GM23338 (cell line): ENCODE results near the gene MAP3K21. TPM values are rescaled to one million over a fixed set of nuclear protein-coding genes. Genes with fewer than 3 reads are reported as not detected.

Source experiments
- ATAC-seq: fragments of 200-7000 bp; cut with Tn5 transposase; 3 replicates; pipeline ENCODE4 v1.9.1; 2020
- DNase-seq: peaks from one replicate; pipeline ENCODE4 v3.0.0-alpha.2; 2015; ENCODE audit warnings: low spot score
- H2AFZ ChIP-seq: fragments of 200-600 bp; sonication (generic); 2 replicates; pipeline ENCODE4 v1.8.0; 2016; ENCODE audit warnings: antibody characterized with exemption, mild to moderate bottlenecking, moderate library complexity
- H3F3A ChIP-seq: fragments of 200-600 bp; sonication (generic); replicated peaks from 2 replicates; pipeline ENCODE4 v1.8.0; 2017; ENCODE audit warnings: antibody characterized with exemption, mixed run types, low read depth
- H3K27ac ChIP-seq: fragments of 200-600 bp; sonication (generic); 2 replicates; pipeline ENCODE4 v1.6.1; 2016; ENCODE audit warnings: low read depth
- H3K27me3 ChIP-seq: fragments of 200-600 bp; sonication (generic); 2 replicates; pipeline ENCODE4 v1.8.0; 2016; ENCODE audit warnings: mild to moderate bottlenecking, mixed run types, moderate library complexity; ENCODE audit not compliant: insufficient read depth
- H3K36me3 ChIP-seq: fragments of 200-600 bp; sonication (generic); 2 replicates; pipeline ENCODE4 v1.8.0; 2016; ENCODE audit warnings: mild to moderate bottlenecking; ENCODE audit not compliant: insufficient read depth
- H3K4me1 ChIP-seq: fragments of 200-600 bp; sonication (generic); 2 replicates; pipeline ENCODE4 v1.8.0; 2016; ENCODE audit warnings: mild to moderate bottlenecking, moderate library complexity; ENCODE audit not compliant: insufficient read depth
- H3K4me2 ChIP-seq: fragments of 200-600 bp; sonication (generic); 2 replicates; pipeline ENCODE4 v1.7.1; 2017; ENCODE audit warnings: mixed run types
- H3K4me3 ChIP-seq: fragments of 200-600 bp; sonication (generic); 2 replicates; pipeline ENCODE4 v1.6.1; 2016; ENCODE audit warnings: mixed run types
- H3K79me2 ChIP-seq: fragments of 200-600 bp; sonication (generic); replicated peaks from 2 replicates; pipeline ENCODE4 v1.8.0; 2017; ENCODE audit warnings: mild to moderate bottlenecking; ENCODE audit not compliant: insufficient read depth
- H3K9me2 ChIP-seq: fragments of 200-600 bp; sonication (generic); 2 replicates; pipeline ENCODE4 v1.8.0; 2017; ENCODE audit not compliant: insufficient read depth
- H4K20me1 ChIP-seq: fragments of 200-600 bp; sonication (generic); replicated peaks from 2 replicates; pipeline ENCODE4 v1.8.0; 2017; ENCODE audit warnings: mild to moderate bottlenecking; ENCODE audit not compliant: insufficient read depth
- H3K27ac Mint-ChIP-seq: 2 replicates; pipeline ENCODE4 v1.8.0; 2020; ENCODE audit warnings: inconsistent platforms, mild to moderate bottlenecking, moderate library complexity, mixed read lengths
- H3K27me3 Mint-ChIP-seq: 3 replicates; pipeline ENCODE4 v1.8.0; 2022; ENCODE audit warnings: low read depth, mild to moderate bottlenecking, moderate library complexity, mixed read lengths, inconsistent platforms; ENCODE audit not compliant: insufficient read depth, poor library complexity
- H3K36me3 Mint-ChIP-seq: 3 replicates; pipeline ENCODE4 v1.8.0; 2021; ENCODE audit warnings: low read depth, mild to moderate bottlenecking, inconsistent platforms, moderate library complexity, mixed read lengths
- H3K4me1 Mint-ChIP-seq: 3 replicates; pipeline ENCODE4 v1.8.0; 2020; ENCODE audit warnings: mild to moderate bottlenecking, inconsistent platforms, mixed read lengths
- H3K4me3 Mint-ChIP-seq: 3 replicates; pipeline ENCODE4 v1.8.0; 2021; ENCODE audit warnings: moderate library complexity, mild to moderate bottlenecking, inconsistent platforms, mixed read lengths
- H3K9me3 Mint-ChIP-seq: 3 replicates; pipeline ENCODE4 v1.8.0; 2020; ENCODE audit warnings: moderate library complexity, mild to moderate bottlenecking, inconsistent platforms, mixed read lengths
- CREB1 ChIP-seq: fragments of 250-450 bp; sonication (Bioruptor Pico); IDR thresholded peaks from 2 replicates; pipeline ENCODE4 v1.5.0; 2020; ENCODE audit warnings: low read depth, mild to moderate bottlenecking, moderate library complexity
- CTCF ChIP-seq, 2 experiments: fragments of 200-600 bp in 1 of 2; sonication (generic) in 1 of 2; conservative IDR thresholded peaks; 2 replicates each; pipeline versions ENCODE4 v1.5.1 to v1.6.1; 2016 to 2017; ENCODE audit warnings: antibody characterized with exemption in 2 of 2, low read depth in 2 of 2, mild to moderate bottlenecking in 2 of 2, moderate library complexity in 1 of 2
- EZH2 ChIP-seq: fragments of 200-600 bp; sonication (generic); IDR thresholded peaks from one replicate; pipeline ENCODE4 v1.8.0; 2017; ENCODE audit warnings: antibody characterized with exemption, mild to moderate bottlenecking, low read depth; ENCODE audit not compliant: unreplicated experiment
- EZH2phosphoT487 ChIP-seq: fragments of 200-600 bp; sonication (generic); IDR thresholded peaks from one replicate; pipeline ENCODE4 v1.8.1; 2018; ENCODE audit warnings: antibody characterized with exemption; ENCODE audit not compliant: unreplicated experiment
- JUNB ChIP-seq: IDR thresholded peaks from one replicate; pipeline ENCODE4 v1.6.1; 2016; ENCODE audit warnings: antibody characterized with exemption; ENCODE audit not compliant: unreplicated experiment
- NANOG ChIP-seq: IDR thresholded peaks from 2 replicates; pipeline ENCODE4 v1.6.1; 2016; ENCODE audit warnings: antibody characterized with exemption, borderline replicate concordance
- POLR2AphosphoS5 ChIP-seq: IDR thresholded peaks from 2 replicates; pipeline ENCODE4 v1.6.1; 2016; ENCODE audit warnings: antibody characterized with exemption, low read depth
- STAT1 ChIP-seq: IDR thresholded peaks from one replicate; pipeline ENCODE4 v1.6.1; 2016; ENCODE audit warnings: antibody characterized with exemption; ENCODE audit not compliant: unreplicated experiment
- ZNF114 ChIP-seq: fragments of 250-450 bp; sonication (Bioruptor Pico); IDR thresholded peaks from 2 replicates; pipeline ENCODE4 v1.5.0; 2020; ENCODE audit warnings: mild to moderate bottlenecking, moderate library complexity
- ZNF331 ChIP-seq: fragments of 250-450 bp; sonication (Bioruptor Pico); IDR thresholded peaks from 2 replicates; pipeline ENCODE4 v1.5.0; 2020; ENCODE audit warnings: low read depth, mild to moderate bottlenecking, moderate library complexity
- ZNF462 ChIP-seq: fragments of 250-450 bp; sonication (Bioruptor Pico); IDR thresholded peaks from 2 replicates; pipeline ENCODE4 v1.5.0; 2020; ENCODE audit warnings: mild to moderate bottlenecking, moderate library complexity
- polyA plus RNA-seq: library from polyadenylated mRNA; unstranded; fragments of >200 nt; fragmentation: Nextera tagmentation; extraction: Ambion mirVana; gene quantifications from 2 replicates; pipeline ENCODE4 v1.2.1, GENCODE V29; 2016
- total RNA-seq: library from RNA; depleted of rRNA; stranded (reverse); fragments of >200 nt; shearing (Covaris generic); gene quantifications from 2 replicates; pipeline ENCODE4 v1.2.3, GENCODE V29; 2014
- TF ChIP-seq, protein P1 (sequence below): IDR thresholded peaks from 2 replicates; pipeline ENCODE4 v1.6.1; 2016; ENCODE audit warnings: antibody characterized with exemption
- TF ChIP-seq, protein P2 (sequence below): IDR thresholded peaks from one replicate; pipeline ENCODE4 v1.6.1; 2018; ENCODE audit warnings: antibody characterized with exemption; ENCODE audit not compliant: unreplicated experiment

The MAP3K21 gene
- total and polyA plus RNA-seq, 2 experiments from 2014 or later, result 11.7 to 40.1 TPM

DNA sequence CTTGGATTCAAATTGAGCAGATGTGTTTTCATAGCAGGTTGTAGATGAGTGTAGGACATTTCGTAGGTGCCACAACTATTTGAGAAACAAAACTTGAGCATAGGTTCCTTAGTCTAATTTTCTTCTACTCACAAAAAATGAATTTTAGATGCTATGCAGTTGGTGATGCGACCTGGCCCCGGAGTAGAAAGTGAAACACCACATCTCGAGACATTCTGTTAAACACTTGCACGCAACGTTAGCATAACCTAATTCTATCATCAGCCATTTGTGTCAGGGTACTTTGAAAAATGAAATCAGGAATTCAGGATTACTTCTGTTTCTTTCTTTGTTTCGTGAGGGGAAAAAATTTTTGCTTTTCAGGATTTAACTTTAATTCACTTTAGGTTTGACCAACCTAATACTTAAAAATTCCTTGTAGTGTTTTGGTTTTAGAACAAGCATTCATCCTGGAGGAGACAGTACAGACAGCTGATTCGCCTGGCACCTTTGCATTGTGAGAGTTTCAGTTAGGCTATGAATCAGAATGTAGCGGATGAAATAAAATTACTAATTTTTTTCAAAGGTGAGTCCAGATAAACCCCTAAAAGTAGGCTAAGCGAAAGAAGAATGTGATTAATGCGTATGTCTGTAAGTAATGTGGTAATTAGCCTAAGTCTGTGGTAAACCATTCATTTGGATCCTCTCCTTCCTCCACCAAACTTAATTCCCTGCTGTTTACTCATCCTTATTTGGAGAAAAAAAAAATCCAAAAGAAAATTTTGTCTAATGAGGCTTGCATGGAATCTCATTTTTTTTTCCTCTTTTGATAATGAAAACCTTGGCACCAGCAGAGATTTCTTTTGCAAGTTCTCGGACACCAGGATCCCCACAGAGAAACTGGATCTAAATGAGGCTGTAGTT is 44.9 kb downstream of the MAP3K21 start:
- H3K4me2 ChIP-seq, result no peak overlapping the region
- H3K36me3 ChIP-seq, result no peaks in the 10 kb centered on the region
- no peaks in the 10 kb centered on the region for H3K27me3 ChIP-seq
- Mint-ChIP-seq H3K27ac (no peak overlapping the region), H3K36me3 (peaks cover 24% of the 10 kb centered on the region; the same call in 2 of the 3 replicates), H3K4me3 (no peak overlapping the region), H3K9me3 (no peaks in the 10 kb centered on the region), H3K27me3 (peaks cover 4% of the 10 kb centered on the region), H3K4me1 (peaks cover 28% of the 10 kb centered on the region)
- no peaks in the 10 kb centered on the region for H3K79me2 ChIP-seq
- no peak overlapping the region for H2AFZ ChIP-seq
- DNase-seq, result no peak
- H3K27ac ChIP-seq, result no peak overlapping the region
- no peak for ATAC-seq
- TF ChIP-seq EZH2phosphoT487 (no peak), POLR2AphosphoS5 (no peak), CTCF (conservative IDR thresholded peaks at IDR 0.05; ENCODE audit: low read depth in 2 of 2) (no peak), ZNF331 (CRISPR knock-in tag) (no peak), ZNF114 (CRISPR knock-in tag) (no peak), JUNB (no peak), ZNF462 (CRISPR knock-in tag) (no peak), NANOG (no peak), EZH2 (no peak), STAT1 (no peak), CREB1 (no peak)
- TF ChIP-seq, protein P1, sequence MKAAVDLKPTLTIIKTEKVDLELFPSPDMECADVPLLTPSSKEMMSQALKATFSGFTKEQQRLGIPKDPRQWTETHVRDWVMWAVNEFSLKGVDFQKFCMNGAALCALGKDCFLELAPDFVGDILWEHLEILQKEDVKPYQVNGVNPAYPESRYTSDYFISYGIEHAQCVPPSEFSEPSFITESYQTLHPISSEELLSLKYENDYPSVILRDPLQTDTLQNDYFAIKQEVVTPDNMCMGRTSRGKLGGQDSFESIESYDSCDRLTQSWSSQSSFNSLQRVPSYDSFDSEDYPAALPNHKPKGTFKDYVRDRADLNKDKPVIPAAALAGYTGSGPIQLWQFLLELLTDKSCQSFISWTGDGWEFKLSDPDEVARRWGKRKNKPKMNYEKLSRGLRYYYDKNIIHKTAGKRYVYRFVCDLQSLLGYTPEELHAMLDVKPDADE, result no peak
- TF ChIP-seq, protein P2, sequence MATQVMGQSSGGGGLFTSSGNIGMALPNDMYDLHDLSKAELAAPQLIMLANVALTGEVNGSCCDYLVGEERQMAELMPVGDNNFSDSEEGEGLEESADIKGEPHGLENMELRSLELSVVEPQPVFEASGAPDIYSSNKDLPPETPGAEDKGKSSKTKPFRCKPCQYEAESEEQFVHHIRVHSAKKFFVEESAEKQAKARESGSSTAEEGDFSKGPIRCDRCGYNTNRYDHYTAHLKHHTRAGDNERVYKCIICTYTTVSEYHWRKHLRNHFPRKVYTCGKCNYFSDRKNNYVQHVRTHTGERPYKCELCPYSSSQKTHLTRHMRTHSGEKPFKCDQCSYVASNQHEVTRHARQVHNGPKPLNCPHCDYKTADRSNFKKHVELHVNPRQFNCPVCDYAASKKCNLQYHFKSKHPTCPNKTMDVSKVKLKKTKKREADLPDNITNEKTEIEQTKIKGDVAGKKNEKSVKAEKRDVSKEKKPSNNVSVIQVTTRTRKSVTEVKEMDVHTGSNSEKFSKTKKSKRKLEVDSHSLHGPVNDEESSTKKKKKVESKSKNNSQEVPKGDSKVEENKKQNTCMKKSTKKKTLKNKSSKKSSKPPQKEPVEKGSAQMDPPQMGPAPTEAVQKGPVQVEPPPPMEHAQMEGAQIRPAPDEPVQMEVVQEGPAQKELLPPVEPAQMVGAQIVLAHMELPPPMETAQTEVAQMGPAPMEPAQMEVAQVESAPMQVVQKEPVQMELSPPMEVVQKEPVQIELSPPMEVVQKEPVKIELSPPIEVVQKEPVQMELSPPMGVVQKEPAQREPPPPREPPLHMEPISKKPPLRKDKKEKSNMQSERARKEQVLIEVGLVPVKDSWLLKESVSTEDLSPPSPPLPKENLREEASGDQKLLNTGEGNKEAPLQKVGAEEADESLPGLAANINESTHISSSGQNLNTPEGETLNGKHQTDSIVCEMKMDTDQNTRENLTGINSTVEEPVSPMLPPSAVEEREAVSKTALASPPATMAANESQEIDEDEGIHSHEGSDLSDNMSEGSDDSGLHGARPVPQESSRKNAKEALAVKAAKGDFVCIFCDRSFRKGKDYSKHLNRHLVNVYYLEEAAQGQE, result no peak
- peaks cover 17% of the 10 kb centered on the region for H3K4me1 ChIP-seq
- no peaks in the 10 kb centered on the region for H4K20me1 ChIP-seq
- H3K4me3 ChIP-seq, result no peak overlapping the region
- H3K9me2 ChIP-seq, result no peaks in the 10 kb centered on the region
- no peaks in the 10 kb centered on the region; the same call in 1 of the 2 replicates for H3F3A ChIP-seq
